OCI-LY1 (cell line): ENCODE data around the gene KCNJ1.

Experiments used
- H2AFZ ChIP-seq: fragments of 200-600 bp; sonication (generic), shearing (Covaris generic); 2 replicates; pipeline ENCODE4 v1.6.0; 2014; ENCODE audit warnings: antibody characterized with exemption, mild to moderate bottlenecking, low read length
- H3F3A ChIP-seq: fragments of 200-600 bp; sonication (generic), shearing (Covaris generic); 2 replicates; pipeline ENCODE4 v1.6.0; 2014; ENCODE audit warnings: mild to moderate bottlenecking, antibody characterized with exemption, low read length, moderate library complexity; ENCODE audit not compliant: insufficient read depth
- H3K27ac ChIP-seq: fragments of 200-600 bp; sonication (generic); 2 replicates; pipeline ENCODE4 v1.5.1; 2014; ENCODE audit warnings: low read length, mixed run types, mild to moderate bottlenecking, low read depth; ENCODE audit not compliant: poor library complexity, severe bottlenecking
- H3K27me3 ChIP-seq: fragments of 200-600 bp; sonication (generic); 2 replicates; pipeline ENCODE4 v1.6.0; 2014; ENCODE audit warnings: antibody characterized with exemption, mild to moderate bottlenecking, low read length, moderate library complexity; ENCODE audit not compliant: insufficient read depth
- H3K36me3 ChIP-seq: fragments of 200-600 bp; sonication (generic); 2 replicates; pipeline ENCODE4 v1.6.1; 2014; ENCODE audit warnings: mild to moderate bottlenecking, antibody characterized with exemption, low read length, moderate library complexity, mixed read lengths; ENCODE audit not compliant: insufficient read depth
- H3K4me1 ChIP-seq: fragments of 200-600 bp; sonication (generic); 2 replicates; pipeline ENCODE4 v1.5.1; 2014; ENCODE audit warnings: mild to moderate bottlenecking, low read length, moderate library complexity; ENCODE audit not compliant: insufficient read depth, severe bottlenecking
- H3K4me2 ChIP-seq: fragments of 200-600 bp; sonication (generic), shearing (Covaris generic); 2 replicates; pipeline ENCODE4 v1.6.1; 2014; ENCODE audit warnings: low read length
- H3K4me3 ChIP-seq: fragments of 200-600 bp; sonication (generic); 2 replicates; pipeline ENCODE4 v1.5.1; 2014; ENCODE audit warnings: low read length, low read depth, mild to moderate bottlenecking, mixed read lengths; ENCODE audit not compliant: poor library complexity, severe bottlenecking
- H3K79me2 ChIP-seq: fragments of 200-600 bp; shearing (Covaris generic); 2 replicates; pipeline ENCODE4 v1.6.1; 2016; ENCODE audit warnings: mixed run types, low read length, mixed read lengths; ENCODE audit not compliant: insufficient read depth
- H3K9ac ChIP-seq: fragments of 200-600 bp; sonication (generic), shearing (Covaris generic); 2 replicates; pipeline ENCODE4 v1.6.1; 2014; ENCODE audit warnings: mild to moderate bottlenecking, low read length, mixed read lengths
- H3K9me2 ChIP-seq: fragments of 200-600 bp; sonication (generic), shearing (Covaris generic); 2 replicates; pipeline ENCODE4 v1.6.1; 2014; ENCODE audit warnings: low read depth, mild to moderate bottlenecking, low read length, mixed read lengths
- H3K9me3 ChIP-seq: fragments of 200-600 bp; shearing (Covaris generic); 2 replicates; pipeline ENCODE4 v1.6.1; 2014; ENCODE audit warnings: low read length, mixed read lengths
- H4K20me1 ChIP-seq: fragments of 200-600 bp; sonication (generic), shearing (Covaris generic); 2 replicates; pipeline ENCODE4 v1.6.0; 2016; ENCODE audit warnings: mild to moderate bottlenecking, low read length; ENCODE audit not compliant: insufficient read depth
- EZH2 ChIP-seq: fragments of 200-600 bp; sonication (generic), shearing (Covaris generic); IDR thresholded peaks from 2 replicates; pipeline ENCODE4 v1.8.0; 2017; ENCODE audit warnings: borderline replicate concordance, mixed run types, mild to moderate bottlenecking, antibody characterized with exemption, low read length, moderate library complexity, mixed read lengths
- TF ChIP-seq, protein P1 (sequence below): fragments of 200-600 bp; sonication (generic), shearing (Covaris generic); IDR thresholded peaks from 2 replicates; pipeline ENCODE4 v1.5.1; 2017; ENCODE audit warnings: mild to moderate bottlenecking, antibody characterized with exemption, low read length, moderate library complexity, mixed read lengths

Gene KCNJ1

DNA sequence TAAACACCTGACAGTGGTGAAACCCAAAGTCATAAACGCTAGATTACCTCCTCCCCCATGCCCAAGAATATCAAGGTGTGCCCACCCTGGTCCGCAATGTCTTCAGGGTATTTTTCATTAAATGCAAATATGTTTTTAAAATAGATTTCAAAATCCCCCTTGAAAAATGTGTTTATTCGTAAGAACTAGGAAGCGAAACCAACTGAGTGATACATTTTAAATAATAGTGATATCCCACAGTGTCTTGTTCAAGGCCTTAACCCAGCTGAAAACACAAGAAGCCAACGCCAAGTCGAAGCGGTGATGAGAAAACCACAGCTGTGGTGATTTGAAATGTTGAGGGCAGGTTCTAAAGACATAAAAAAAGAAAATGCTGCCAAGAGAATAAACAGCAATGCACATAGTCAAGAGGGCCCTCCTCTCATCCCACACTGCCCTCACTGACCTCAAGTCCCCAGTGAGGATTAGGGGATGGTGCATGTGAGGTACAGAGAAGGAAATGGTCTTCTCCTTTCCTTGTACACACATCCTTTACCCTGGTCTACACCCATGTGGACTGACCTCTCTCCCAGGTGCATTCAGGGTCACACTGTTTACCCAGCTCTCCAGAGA is 25.5 kb downstream of the KCNJ1 start:
- TF ChIP-seq, protein P1, sequence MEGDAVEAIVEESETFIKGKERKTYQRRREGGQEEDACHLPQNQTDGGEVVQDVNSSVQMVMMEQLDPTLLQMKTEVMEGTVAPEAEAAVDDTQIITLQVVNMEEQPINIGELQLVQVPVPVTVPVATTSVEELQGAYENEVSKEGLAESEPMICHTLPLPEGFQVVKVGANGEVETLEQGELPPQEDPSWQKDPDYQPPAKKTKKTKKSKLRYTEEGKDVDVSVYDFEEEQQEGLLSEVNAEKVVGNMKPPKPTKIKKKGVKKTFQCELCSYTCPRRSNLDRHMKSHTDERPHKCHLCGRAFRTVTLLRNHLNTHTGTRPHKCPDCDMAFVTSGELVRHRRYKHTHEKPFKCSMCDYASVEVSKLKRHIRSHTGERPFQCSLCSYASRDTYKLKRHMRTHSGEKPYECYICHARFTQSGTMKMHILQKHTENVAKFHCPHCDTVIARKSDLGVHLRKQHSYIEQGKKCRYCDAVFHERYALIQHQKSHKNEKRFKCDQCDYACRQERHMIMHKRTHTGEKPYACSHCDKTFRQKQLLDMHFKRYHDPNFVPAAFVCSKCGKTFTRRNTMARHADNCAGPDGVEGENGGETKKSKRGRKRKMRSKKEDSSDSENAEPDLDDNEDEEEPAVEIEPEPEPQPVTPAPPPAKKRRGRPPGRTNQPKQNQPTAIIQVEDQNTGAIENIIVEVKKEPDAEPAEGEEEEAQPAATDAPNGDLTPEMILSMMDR = no peak
- Histone ChIP-seq H3K27ac (peak overlapping the region; percentile 96), H3K27me3 (no peaks in the 10 kb centered on the region), H3F3A (no peaks in the 10 kb centered on the region), H3K9me3 (no peaks in the 10 kb centered on the region), H3K79me2 (no peaks in the 10 kb centered on the region), H3K4me3 (peak overlapping the region; percentile 4), H3K4me1 (peaks cover 73% of the 10 kb centered on the region), H3K4me2 (peak overlapping the region; percentile 46; the same call in 1 of the 2 replicates), H3K9ac (peak overlapping the region; percentile 28; the same call in 1 of the 2 replicates), H3K9me2 (no peaks in the 10 kb centered on the region), H3K36me3 (no peaks in the 10 kb centered on the region), H4K20me1 (no peaks in the 10 kb centered on the region), H2AFZ (no peak overlapping the region)

DNA sequence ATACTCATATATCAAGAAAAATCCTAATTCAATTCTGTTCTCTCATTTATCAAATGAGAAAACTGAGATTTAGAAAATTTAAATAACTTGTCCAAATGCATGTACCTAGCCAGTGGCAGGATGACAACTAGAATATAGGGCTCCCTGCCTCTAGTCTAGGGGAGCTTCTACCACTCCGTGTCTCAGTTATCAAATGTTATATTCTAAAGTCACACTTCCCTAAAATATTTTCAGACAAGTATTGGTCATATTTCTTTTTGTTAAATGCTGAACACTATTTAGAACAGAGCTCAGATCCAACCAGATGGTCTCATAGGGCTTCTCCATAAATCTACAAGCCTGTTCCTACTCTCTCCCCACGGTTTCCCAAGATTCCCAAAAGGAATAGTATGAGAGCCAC is 26.3 kb downstream of the KCNJ1 start:
- no peaks in the 10 kb centered on the region for H3K27me3 ChIP-seq
- peak overlapping the region; percentile 46; the same call in 1 of the 2 replicates for H3K4me2 ChIP-seq
- H3K9me2 ChIP-seq = no peaks in the 10 kb centered on the region
- TF ChIP-seq EZH2 = no peak
- TF ChIP-seq, protein P1 = no peak
- H3K27ac ChIP-seq = peak overlapping the region; percentile 96
- no peaks in the 10 kb centered on the region for H3K79me2 ChIP-seq
- H4K20me1 ChIP-seq = no peaks in the 10 kb centered on the region
- H2AFZ ChIP-seq = no peak overlapping the region
- H3K9me3 ChIP-seq = no peaks in the 10 kb centered on the region
- no peaks in the 10 kb centered on the region for H3F3A ChIP-seq
- H3K36me3 ChIP-seq = no peaks in the 10 kb centered on the region
- H3K4me1 ChIP-seq = peaks cover 79% of the 10 kb centered on the region
- peak overlapping the region; percentile 4 for H3K4me3 ChIP-seq
- H3K9ac ChIP-seq = peak overlapping the region; percentile 3; the same call in 1 of the 2 replicates

DNA sequence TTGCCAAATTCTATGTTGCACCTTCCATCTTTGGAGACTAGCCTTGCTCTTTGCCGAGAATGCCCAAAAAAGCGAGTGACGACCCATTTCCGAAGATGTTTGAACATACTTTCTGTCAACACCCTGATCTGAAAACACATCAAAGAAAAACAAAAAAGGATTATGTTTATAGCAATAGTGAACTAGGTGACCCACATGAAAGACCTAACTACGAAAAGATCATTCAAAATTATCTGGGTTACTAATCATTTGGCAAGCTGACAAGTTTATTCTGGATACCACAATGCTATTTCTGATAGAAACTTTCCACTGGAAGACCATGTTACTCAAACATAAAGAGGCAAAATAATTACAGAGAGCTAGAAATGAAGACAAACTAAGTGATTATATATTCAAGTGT is 27.0 kb downstream of the KCNJ1 start:
- TF ChIP-seq, protein P1 = no peak
- no peak for TF ChIP-seq EZH2
- Histone ChIP-seq H3K27me3 (no peaks in the 10 kb centered on the region), H3K36me3 (no peaks in the 10 kb centered on the region), H3K4me2 (no peak overlapping the region), H3K4me1 (peaks cover 72% of the 10 kb centered on the region), H3K27ac (peak overlapping the region; percentile 96), H3K9ac (no peak overlapping the region), H3K79me2 (no peaks in the 10 kb centered on the region), H3K4me3 (no peak overlapping the region), H3K9me2 (no peaks in the 10 kb centered on the region), H2AFZ (no peak overlapping the region), H3K9me3 (no peaks in the 10 kb centered on the region), H4K20me1 (no peaks in the 10 kb centered on the region), H3F3A (no peaks in the 10 kb centered on the region)
